GM19099 (cell line): ENCODE data around the gene GALNT9.

Source experiments
- POLR2A ChIP-seq: IDR thresholded peaks from 3 replicates; pipeline ENCODE4 v1.6.1; 2011; ENCODE audit warnings: low read depth; ENCODE audit not compliant: insufficient read length; ENCODE audit errors: extremely low read depth

The GALNT9 gene

GRCh38 chr12:132211326-132211725 lies 118.1 kb downstream of the GALNT9 start:
- TF ChIP-seq POLR2A = no peak

GRCh38 chr12:132210223-132211055 lies 119.0 kb downstream of the GALNT9 start:
- no peak for TF ChIP-seq POLR2A

GRCh38 chr12:132209619-132210222 lies 119.7 kb downstream of the GALNT9 start:
- no peak for TF ChIP-seq POLR2A

- no peak for TF ChIP-seq POLR2A
Observed at GRCh38 chr12:132208153-132208823, 121.1 kb downstream of the GALNT9 start.

GRCh38 chr12:132207083-132207775 lies 122.2 kb downstream of the GALNT9 start:
- TF ChIP-seq POLR2A = no peak

- TF ChIP-seq POLR2A = no peak
Observed at GRCh38 chr12:132206046-132206434, 123.3 kb downstream of the GALNT9 start.

- no peak for TF ChIP-seq POLR2A
Observed at GRCh38 chr12:132205271-132206045, 123.9 kb downstream of the GALNT9 start.

GRCh38 chr12:132204793-132205270 lies 124.6 kb downstream of the GALNT9 start:
- TF ChIP-seq POLR2A = no peak

GRCh38 chr12:132204063-132204792 lies 125.2 kb downstream of the GALNT9 start:
- TF ChIP-seq POLR2A = no peak

- TF ChIP-seq POLR2A = no peak
Observed at GRCh38 chr12:132202929-132203721, 126.3 kb downstream of the GALNT9 start.

- no peak for TF ChIP-seq POLR2A
Observed at GRCh38 chr12:132201391-132202120, 127.8 kb downstream of the GALNT9 start.

- TF ChIP-seq POLR2A = no peak
Observed at GRCh38 chr12:132200800-132201199, 128.6 kb downstream of the GALNT9 start.
